Smooth muscle cell (in vitro differentiated cells): ENCODE data around the gene CAB39L. TPM values are rescaled to one million over a fixed set of nuclear protein-coding genes. Genes with fewer than 3 reads are reported as not detected.

Source experiments
- DNase-seq: peaks from one replicate; lab custom pipeline; 2025; ENCODE audit not compliant: unreplicated experiment; lab: John Stamatoyannopoulos, UW
- H2AFZ ChIP-seq: fragments of 200-600 bp; sonication (generic); 2 replicates; pipeline ENCODE4 v1.6.0; 2016; ENCODE audit warnings: antibody characterized with exemption, low read depth, mild to moderate bottlenecking
- H3F3A ChIP-seq: fragments of 200-600 bp; sonication (generic); 2 replicates; pipeline ENCODE4 v1.6.0; 2017; ENCODE audit warnings: antibody characterized with exemption, low read depth
- H3K27ac ChIP-seq: fragments of 200-600 bp; sonication (generic); 2 replicates; pipeline ENCODE4 v1.5.1; 2016; ENCODE audit warnings: low read depth, mild to moderate bottlenecking
- H3K27me3 ChIP-seq: fragments of 200-600 bp; sonication (generic); 2 replicates; pipeline ENCODE4 v1.6.1; 2016; ENCODE audit warnings: low read depth, mild to moderate bottlenecking
- H3K36me3 ChIP-seq: fragments of 200-600 bp; sonication (generic); 2 replicates; pipeline ENCODE4 v1.5.1; 2016; ENCODE audit warnings: low read depth
- H3K4me1 ChIP-seq: fragments of 200-600 bp; sonication (generic); 2 replicates; pipeline ENCODE4 v1.5.1; 2016; ENCODE audit warnings: low read depth
- H3K4me2 ChIP-seq: fragments of 200-600 bp; sonication (generic); 2 replicates; pipeline ENCODE4 v1.6.0; 2016; ENCODE audit warnings: mild to moderate bottlenecking
- H3K4me3 ChIP-seq: fragments of 200-600 bp; sonication (generic); 2 replicates; pipeline ENCODE4 v1.5.1; 2016; ENCODE audit warnings: mild to moderate bottlenecking
- H3K79me2 ChIP-seq: fragments of 200-600 bp; sonication (generic); 2 replicates; pipeline ENCODE4 v1.6.0; 2016; ENCODE audit warnings: low read depth, mild to moderate bottlenecking
- H3K9ac ChIP-seq: fragments of 200-600 bp; sonication (generic); 2 replicates; pipeline ENCODE4 v1.6.0; 2016; ENCODE audit warnings: low read depth
- H3K9me3 ChIP-seq: fragments of 200-600 bp; sonication (generic); replicated peaks from 2 replicates; pipeline ENCODE4 v1.5.1; 2016; ENCODE audit warnings: low read depth
- H4K20me1 ChIP-seq: fragments of 200-600 bp; sonication (generic); 2 replicates; pipeline ENCODE4 v1.6.0; 2016; ENCODE audit warnings: low read depth
- WGBS: methylation state at CpG from one replicate; pipeline ENCODE4 v1.1.7; 2016; ENCODE audit warnings: low lambda C conversion rate; 5-methylcytosine and 5-hydroxymethylcytosine counted together
- polyA plus RNA-seq: library from polyadenylated mRNA; unstranded; fragments of >200 nt; fragmentation: Nextera tagmentation; extraction: Ambion mirVana; gene quantifications from 2 replicates; pipeline ENCODE4 v1.2.1, GENCODE V29; 2016
- total RNA-seq: library from RNA; depleted of rRNA; stranded (reverse); fragments of >200 nt; gene quantifications from 2 replicates; pipeline ENCODE4 v1.2.3, GENCODE V29; 2014
- TF ChIP-seq, protein P1 (sequence below): fragments of 200-600 bp; sonication (generic); IDR thresholded peaks from 2 replicates; pipeline ENCODE4 v1.5.1; 2017; ENCODE audit warnings: borderline replicate concordance, mild to moderate bottlenecking, antibody characterized with exemption; ENCODE audit not compliant: insufficient read depth, poor library complexity, severe bottlenecking

Gene CAB39L
- total and polyA plus RNA-seq, 2 experiments from 2014 or later: 13.2 to 13.8 TPM

DNA sequence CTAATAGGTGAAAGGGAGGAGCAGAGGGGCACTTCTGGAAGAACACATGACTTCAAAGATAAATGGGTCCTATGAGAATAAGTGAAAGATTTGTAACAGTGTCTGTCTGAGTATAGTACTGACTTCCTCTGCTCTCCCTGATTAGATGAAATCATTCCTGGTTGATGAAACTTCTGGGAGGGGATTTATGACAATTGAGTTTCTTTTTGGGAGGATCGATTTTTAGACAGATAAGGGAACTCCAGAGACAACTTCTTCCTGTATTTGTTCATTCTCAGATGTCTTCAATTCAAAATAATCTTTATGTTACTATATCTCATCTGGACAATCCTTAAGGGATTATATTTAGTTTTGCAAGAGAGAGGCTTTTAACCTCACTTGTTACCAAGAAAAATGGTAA is 20.2 kb upstream of the CAB39L start:
- Histone ChIP-seq H3K9me3 (no peaks in the 10 kb centered on the region), H3K4me3 (no peak overlapping the region), H3K79me2 (no peaks in the 10 kb centered on the region), H3K4me2 (no peak overlapping the region), H4K20me1 (no peaks in the 10 kb centered on the region), H3K36me3 (peaks cover 27% of the 10 kb centered on the region), H3K27me3 (no peaks in the 10 kb centered on the region), H3K27ac (no peak overlapping the region), H2AFZ (no peak overlapping the region), H3F3A (no peaks in the 10 kb centered on the region), H3K4me1 (no peaks in the 10 kb centered on the region), H3K9ac (no peak overlapping the region)
- TF ChIP-seq, protein P1, sequence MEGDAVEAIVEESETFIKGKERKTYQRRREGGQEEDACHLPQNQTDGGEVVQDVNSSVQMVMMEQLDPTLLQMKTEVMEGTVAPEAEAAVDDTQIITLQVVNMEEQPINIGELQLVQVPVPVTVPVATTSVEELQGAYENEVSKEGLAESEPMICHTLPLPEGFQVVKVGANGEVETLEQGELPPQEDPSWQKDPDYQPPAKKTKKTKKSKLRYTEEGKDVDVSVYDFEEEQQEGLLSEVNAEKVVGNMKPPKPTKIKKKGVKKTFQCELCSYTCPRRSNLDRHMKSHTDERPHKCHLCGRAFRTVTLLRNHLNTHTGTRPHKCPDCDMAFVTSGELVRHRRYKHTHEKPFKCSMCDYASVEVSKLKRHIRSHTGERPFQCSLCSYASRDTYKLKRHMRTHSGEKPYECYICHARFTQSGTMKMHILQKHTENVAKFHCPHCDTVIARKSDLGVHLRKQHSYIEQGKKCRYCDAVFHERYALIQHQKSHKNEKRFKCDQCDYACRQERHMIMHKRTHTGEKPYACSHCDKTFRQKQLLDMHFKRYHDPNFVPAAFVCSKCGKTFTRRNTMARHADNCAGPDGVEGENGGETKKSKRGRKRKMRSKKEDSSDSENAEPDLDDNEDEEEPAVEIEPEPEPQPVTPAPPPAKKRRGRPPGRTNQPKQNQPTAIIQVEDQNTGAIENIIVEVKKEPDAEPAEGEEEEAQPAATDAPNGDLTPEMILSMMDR: no peak
- DNase-seq: no peak
- 65% methylated on average over 1 of the region's 1 CpG for WGBS

DNA sequence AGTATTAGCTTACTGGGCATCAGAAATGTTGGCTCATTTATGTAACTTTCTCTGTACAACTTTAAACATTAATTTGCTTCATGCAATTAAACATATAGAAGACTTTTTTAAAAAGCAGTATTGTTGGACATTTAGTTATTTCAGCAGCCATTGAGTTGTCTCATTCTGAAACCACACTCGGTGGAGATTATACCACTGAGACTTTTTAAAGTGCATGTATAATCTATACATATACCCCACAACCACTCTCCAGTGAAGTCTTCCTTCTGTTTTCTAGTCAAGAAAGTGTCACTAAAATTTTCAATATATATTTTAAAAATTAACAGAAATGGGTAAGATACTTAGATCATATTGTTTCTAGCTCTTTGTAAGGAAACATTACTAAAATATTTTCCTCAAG is 15.7 kb upstream of the CAB39L start:
- no peak overlapping the region for H2AFZ ChIP-seq
- H3K27ac ChIP-seq: no peak overlapping the region
- H3K4me2 ChIP-seq: no peak overlapping the region
- H3K4me3 ChIP-seq: no peak overlapping the region
- H3K9me3 ChIP-seq: no peaks in the 10 kb centered on the region
- H3K9ac ChIP-seq: no peak overlapping the region
- H3K79me2 ChIP-seq: no peaks in the 10 kb centered on the region
- 94% methylated on average over 1 of the region's 1 CpG for WGBS
- peaks cover 27% of the 10 kb centered on the region for H3K36me3 ChIP-seq
- no peaks in the 10 kb centered on the region for H3K4me1 ChIP-seq
- H4K20me1 ChIP-seq: no peaks in the 10 kb centered on the region
- no peaks in the 10 kb centered on the region for H3K27me3 ChIP-seq
- DNase-seq: no peak
- H3F3A ChIP-seq: no peaks in the 10 kb centered on the region
- TF ChIP-seq, protein P1: no peak

DNA sequence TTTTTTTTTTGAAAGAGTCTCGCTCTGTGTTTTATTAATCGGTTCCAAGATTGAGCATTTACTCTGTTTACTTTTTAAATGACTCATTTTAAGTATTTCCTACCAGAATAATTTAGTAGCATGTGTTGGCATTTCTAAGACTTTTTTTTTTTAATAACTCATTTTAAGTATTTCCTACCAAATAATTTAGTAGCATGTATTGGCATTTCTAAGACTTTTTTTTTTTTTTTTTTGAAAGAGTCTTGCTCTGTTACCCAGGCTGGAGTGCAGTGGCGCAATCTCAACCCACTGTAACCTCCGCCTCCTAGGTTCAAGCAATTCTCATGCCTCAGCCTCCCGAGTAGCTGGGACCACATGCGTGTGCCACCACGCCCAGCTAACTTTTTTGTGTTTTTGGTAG is 13.4 kb upstream of the CAB39L start:
- no peak overlapping the region for H3K4me2 ChIP-seq
- no peak overlapping the region for H3K4me3 ChIP-seq
- no peaks in the 10 kb centered on the region for H4K20me1 ChIP-seq
- H2AFZ ChIP-seq: no peak overlapping the region
- H3F3A ChIP-seq: no peaks in the 10 kb centered on the region
- DNase-seq: no peak
- peaks cover 21% of the 10 kb centered on the region for H3K36me3 ChIP-seq
- H3K9me3 ChIP-seq: no peaks in the 10 kb centered on the region
- no peak overlapping the region for H3K27ac ChIP-seq
- WGBS: 95% methylated on average over 7 of the region's 7 CpGs
- no peaks in the 10 kb centered on the region for H3K79me2 ChIP-seq
- H3K4me1 ChIP-seq: no peaks in the 10 kb centered on the region
- no peaks in the 10 kb centered on the region for H3K27me3 ChIP-seq
- H3K9ac ChIP-seq: no peak overlapping the region
- TF ChIP-seq, protein P1: no peak

DNA sequence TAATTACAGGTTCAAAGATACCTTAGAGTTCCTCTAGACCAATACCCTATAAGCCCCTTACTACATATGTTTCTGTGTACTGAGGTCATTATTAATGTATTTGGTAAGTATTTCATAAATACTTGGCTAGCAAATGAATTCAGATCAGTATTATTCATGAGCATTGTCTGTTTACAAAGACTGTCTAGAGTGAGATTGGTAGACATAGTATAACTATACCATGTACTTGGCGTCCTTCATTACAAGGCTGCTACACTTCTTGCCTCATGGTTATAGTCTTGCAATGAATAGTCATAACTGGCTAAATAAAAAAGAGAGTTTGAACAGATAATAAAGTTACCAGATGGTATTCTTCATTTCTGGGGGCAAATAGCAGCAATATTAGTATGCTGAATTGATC is 12.3 kb upstream of the CAB39L start:
- Histone ChIP-seq H3K27ac (no peak overlapping the region), H3K27me3 (no peaks in the 10 kb centered on the region), H3K9me3 (no peaks in the 10 kb centered on the region), H3K4me1 (no peaks in the 10 kb centered on the region), H3F3A (no peaks in the 10 kb centered on the region), H3K9ac (no peak overlapping the region), H3K4me2 (no peak overlapping the region), H3K79me2 (peaks cover 3% of the 10 kb centered on the region), H3K4me3 (no peak overlapping the region), H4K20me1 (no peaks in the 10 kb centered on the region), H3K36me3 (peaks cover 11% of the 10 kb centered on the region), H2AFZ (no peak overlapping the region)
- no peak for DNase-seq
- WGBS: 97% methylated on average over 1 of the region's 1 CpG
- TF ChIP-seq, protein P1: no peak
